GM21528 (cell line): Measurements from ENCODE around the gene MTHFR.

Source experiments
- ATAC-seq: cut with Tn5 transposase; IDR thresholded peaks from one replicate; pipeline ENCODE4 v1.9.1; 2021; ENCODE audit warnings: mild to moderate bottlenecking, moderate library complexity; ENCODE audit not compliant: unreplicated experiment, low FRiP score

The MTHFR gene

GRCh38 chr1:11783556-11783955 is 22.2 kb downstream of the MTHFR start:
- no peak for ATAC-seq

GRCh38 chr1:11782127-11782708 is 23.5 kb downstream of the MTHFR start:
- no peak for ATAC-seq

- ATAC-seq = no peak
These were observed 24.5 kb downstream of the MTHFR start for GRCh38 chr1:11781297-11781696.

GRCh38 chr1:11780380-11781147 is 25.2 kb downstream of the MTHFR start:
- no peak for ATAC-seq

- ATAC-seq = no peak
These were observed 25.9 kb downstream of the MTHFR start for GRCh38 chr1:11779715-11780379.

- ATAC-seq = no peak
These were observed 26.7 kb downstream of the MTHFR start for GRCh38 chr1:11778844-11779623.

GRCh38 chr1:11778336-11778735 is 27.4 kb downstream of the MTHFR start:
- ATAC-seq = no peak

GRCh38 chr1:11777658-11778322 is 28.0 kb downstream of the MTHFR start:
- no peak for ATAC-seq

GRCh38 chr1:11774753-11775152 is 31.0 kb downstream of the MTHFR start:
- no peak for ATAC-seq

GRCh38 chr1:11772458-11772857 is 33.3 kb downstream of the MTHFR start:
- ATAC-seq = no peak

GRCh38 chr1:11771481-11772043 is 34.2 kb downstream of the MTHFR start:
- no peak for ATAC-seq

- no peak for ATAC-seq
These were observed 35.8 kb downstream of the MTHFR start for GRCh38 chr1:11770011-11770410.

- no peak for ATAC-seq
These were observed 36.5 kb downstream of the MTHFR start for GRCh38 chr1:11769274-11769673.

GRCh38 chr1:11768821-11769220 is 36.9 kb downstream of the MTHFR start:
- no peak for ATAC-seq

- ATAC-seq = no peak
These were observed 37.7 kb downstream of the MTHFR start for GRCh38 chr1:11767922-11768704.

- no peak for ATAC-seq
These were observed 39.4 kb downstream of the MTHFR start for GRCh38 chr1:11766429-11766776.

GRCh38 chr1:11765661-11766428 is 39.9 kb downstream of the MTHFR start:
- ATAC-seq = no peak

GRCh38 chr1:11764519-11764918 is 41.2 kb downstream of the MTHFR start:
- no peak for ATAC-seq

- no peak for ATAC-seq
These were observed 41.6 kb downstream of the MTHFR start for GRCh38 chr1:11764115-11764514.
